GM19463 (cell line): ENCODE data around the gene TREML2.

Source experiments
- ATAC-seq: cut with Tn5 transposase; IDR thresholded peaks from one replicate; pipeline ENCODE4 v1.9.1; 2021; ENCODE audit warnings: mild to moderate bottlenecking, moderate library complexity; ENCODE audit not compliant: unreplicated experiment

Gene TREML2

GRCh38 chr6:41179163-41179562, 21.8 kb downstream of the TREML2 start:
- no peak for ATAC-seq

GRCh38 chr6:41177695-41178094, 23.3 kb downstream of the TREML2 start:
- no peak for ATAC-seq

- no peak for ATAC-seq
These were observed 23.7 kb downstream of the TREML2 start for GRCh38 chr6:41177287-41177686.

GRCh38 chr6:41176189-41176588, 24.8 kb downstream of the TREML2 start:
- ATAC-seq: no peak

- no peak for ATAC-seq
These were observed 25.9 kb downstream of the TREML2 start for GRCh38 chr6:41175084-41175483.

- no peak for ATAC-seq
These were observed 26.3 kb downstream of the TREML2 start for GRCh38 chr6:41174610-41175009.

- ATAC-seq: no peak
These were observed 29.0 kb downstream of the TREML2 start for GRCh38 chr6:41171908-41172307.

- no peak for ATAC-seq
These were observed 30.3 kb downstream of the TREML2 start for GRCh38 chr6:41170547-41171160.

- no peak for ATAC-seq
These were observed 33.6 kb downstream of the TREML2 start for GRCh38 chr6:41167173-41167963.

GRCh38 chr6:41164551-41165120, 36.3 kb downstream of the TREML2 start:
- ATAC-seq: no peak

- no peak for ATAC-seq
These were observed 37.6 kb downstream of the TREML2 start for GRCh38 chr6:41163419-41163717.

GRCh38 chr6:41162687-41163418, 38.1 kb downstream of the TREML2 start, which contains the start of gene TREM2:
TREM2 (minus strand) TSS chr6:41163116; CDS start chr6:41163082, 34 bp downstream.
- no peak for ATAC-seq

GRCh38 chr6:41161851-41162552, 38.9 kb downstream of the TREML2 start:
- no peak for ATAC-seq

GRCh38 chr6:41161380-41161779, 39.6 kb downstream of the TREML2 start:
- no peak for ATAC-seq

- ATAC-seq: no peak
These were observed 40.0 kb downstream of the TREML2 start for GRCh38 chr6:41160933-41161332.

GRCh38 chr6:41159415-41160082, 41.4 kb downstream of the TREML2 start:
- no peak for ATAC-seq

- ATAC-seq: no peak
These were observed 43.6 kb downstream of the TREML2 start for GRCh38 chr6:41157323-41157722.

- no peak for ATAC-seq
These were observed 44.2 kb downstream of the TREML2 start for GRCh38 chr6:41156771-41157170.

GRCh38 chr6:41156001-41156400, 44.9 kb downstream of the TREML2 start:
- no peak for ATAC-seq

- no peak for ATAC-seq
These were observed 45.7 kb downstream of the TREML2 start for GRCh38 chr6:41155132-41155805.
